Heart right ventricle (tissue), 16 donors: ENCODE measurements around the gene KLF5. TPM values are rescaled to one million over a fixed set of nuclear protein-coding genes. Genes with fewer than 3 reads are reported as not detected.
"Not testable (repeated sequence)": the region's sequence is repeated elsewhere in the genome, so short reads cannot be mapped to it uniquely, and the experiment has no call there.

Experiments used
- ATAC-seq, 8 donors: fragments of 200-7000 bp; cut with Tn5 transposase; one replicate each; pipeline ENCODE4 v1.9.1; 2020; ENCODE audit warnings: mild to moderate bottlenecking in 8 of 8, moderate library complexity in 8 of 8, moderate number of reproducible peaks in 1 of 8
- DNase-seq, 2 donors: peaks; one replicate each; pipeline ENCODE4 v3.0.0-alpha.2; 2020
- H3K27ac ChIP-seq, 10 donors: fragments of 200-600 bp; sonication (generic) in 2 of 10; one replicate each; pipeline versions ENCODE4 v1.5.0 to v1.8.0; 2020 to 2022; ENCODE audit warnings: mild to moderate bottlenecking in 3 of 10
- H3K27me3 ChIP-seq, 7 donors: fragments of 200-600 bp; one replicate each; pipeline ENCODE4 v1.8.0; 2021 to 2022; ENCODE audit warnings: mild to moderate bottlenecking in 2 of 7
- H3K36me3 ChIP-seq, 9 donors: fragments of 200-600 bp; sonication (generic) in 1 of 9; one replicate each; pipeline versions ENCODE4 v1.5.0 to v1.8.0; 2020 to 2022; ENCODE audit warnings: mild to moderate bottlenecking in 2 of 9
- H3K4me1 ChIP-seq, 9 donors: fragments of 200-600 bp; sonication (generic) in 1 of 9; one replicate each; pipeline versions ENCODE4 v1.5.0 to v1.8.0; 2020 to 2022; ENCODE audit warnings: mild to moderate bottlenecking in 4 of 9
- H3K4me3 ChIP-seq, 10 donors: fragments of 200-600 bp; sonication (generic) in 2 of 10; one replicate each; pipeline versions ENCODE4 v1.5.0 to v1.8.0; 2020 to 2022; ENCODE audit warnings: mild to moderate bottlenecking in 7 of 10, moderate library complexity in 2 of 10
- H3K9me3 ChIP-seq, 11 donors: fragments of 200-600 bp in 10 of 11; sonication (generic) in 2 of 11; one replicate each; pipeline versions ENCODE4 v1.5.0 to v1.8.0; 2013 to 2022; ENCODE audit warnings: mild to moderate bottlenecking in 2 of 11, control low read depth in 1 of 11, moderate library complexity in 1 of 11
- CTCF ChIP-seq, 9 donors: fragments of 200-600 bp; sonication (generic) in 2 of 9; IDR thresholded peaks; one replicate each; pipeline versions ENCODE4 v1.5.0 to v1.8.0; 2021 to 2022; ENCODE audit warnings: antibody characterized with exemption in 9 of 9, mild to moderate bottlenecking in 5 of 9, moderate library complexity in 1 of 9
- WGBS, 2 donors: extraction: QIAGEN DNeasy Blood & Tissue Kit; methylation state at CpG; one replicate each; pipeline ENCODE4 v1.1.7; 2013; ENCODE audit warnings: inconsistent platforms in 1 of 2; 5-methylcytosine and 5-hydroxymethylcytosine counted together
- intact Hi-C, 10 donors: fragments of 100-400 bp; cut with DNase I; formaldehyde crosslinking; loops; one replicate each; pipeline versions ENCODE4 v1.11.1 to v1.14.2; 2022
- polyA plus RNA-seq, 2 donors: library from polyadenylated mRNA; stranded (reverse); fragments of 200-250 nt; gene quantifications; one replicate each; pipeline ENCODE4 v1.2.3, GENCODE V29; 2013
- total RNA-seq, 10 donors: library from RNA; stranded (reverse); fragmentation: NEBNext Ultra II Directional in 3 of 10; extraction: Animal tissue kit (Norgen Biotek cat#: 25700) in 3 of 10; gene quantifications; one replicate each; pipeline versions ENCODE4 v1.2.1 to v1.2.4, GENCODE V29; 2021 to 2023
- donor health status: Arrhythmogenic right ventricular cardiomyopathy.
- donor health status: ischemic (EF 13 %, LVEDD 7.1; RV severe dilation, severe dysfunction).
- donor health status: healthy with polysubstance abuse.
- donor health status: DM: no; HTN: yes; CAD: no.
- donor health status: DM: no; HTN: no; CAD: no.
- donor health status: ischemic (EF 25% LVEDD 6.9; RV normal size, moderate dysfunction).
- donor health status: ischemic (EF 25% LVEDD 5.7; RV mildly dilated, moderate dysfunction).
- donor health status: healthy.
- donor health status: DM: yes; HTN: yes; CAD: no.
- donor health status: Ischemic cardiomyopathy.
- donor health status: ischemic (EF 35%, LVEDD 5.7; RV mildly dilated, moderate dysfunction).
- donor health status: nonischemic (EF 11% LVEDD 7.7; RV severe dilation, severe dysfunction).
- donor health status: DM: yes; HTN: yes; CAD: no.
- donor health status: PGD.
- donor health status: ischemic (EF 29% LVEDD 5.4; RV normal size, mild dysfunction).
- donor health status: nonischemic (EF 23%, LVEDD 6.1; RV moderate dilation, normal function).

The KLF5 gene
- total and polyA plus RNA-seq, 12 donors = 0.83 to 4.7 (median 2.8) TPM

DNA sequence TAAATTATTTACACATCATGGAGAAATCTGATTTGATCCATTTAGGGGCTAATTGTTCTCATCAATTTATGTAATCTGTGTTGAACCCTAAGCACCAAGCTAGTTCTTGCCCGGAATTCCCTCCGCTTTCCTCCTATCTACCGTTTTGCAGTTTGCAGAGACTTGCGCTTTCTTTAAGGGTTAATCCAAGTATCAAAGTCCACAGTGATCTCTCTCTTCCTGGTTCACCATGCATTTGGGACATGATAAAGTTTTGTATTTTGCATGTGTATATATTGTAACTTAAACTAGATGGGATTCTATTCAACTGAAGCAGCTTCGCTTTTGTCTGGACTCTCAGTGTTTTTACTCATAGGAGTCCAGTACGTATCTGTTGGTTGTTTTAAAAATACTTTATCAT is 13.8 kb upstream of the KLF5 start:
- H3K4me3 ChIP-seq = no peak overlapping the region
- H3K27me3 ChIP-seq = no peaks in the 10 kb centered on the region
- no peak for TF ChIP-seq CTCF (IDR thresholded peaks at IDR 0.05)
- no peaks in the 10 kb centered on the region for H3K9me3 ChIP-seq
- 90 to 95% methylated on average over 6 of the region's 6 CpGs for WGBS, 2 donors
- no peaks in the 10 kb centered on the region for H3K36me3 ChIP-seq
- H3K4me1 ChIP-seq = no peaks in the 10 kb centered on the region
- intact Hi-C loops = no loop called here
- H3K27ac ChIP-seq = no peak overlapping the region
- DNase-seq (no peak), ATAC-seq (no peak)

DNA sequence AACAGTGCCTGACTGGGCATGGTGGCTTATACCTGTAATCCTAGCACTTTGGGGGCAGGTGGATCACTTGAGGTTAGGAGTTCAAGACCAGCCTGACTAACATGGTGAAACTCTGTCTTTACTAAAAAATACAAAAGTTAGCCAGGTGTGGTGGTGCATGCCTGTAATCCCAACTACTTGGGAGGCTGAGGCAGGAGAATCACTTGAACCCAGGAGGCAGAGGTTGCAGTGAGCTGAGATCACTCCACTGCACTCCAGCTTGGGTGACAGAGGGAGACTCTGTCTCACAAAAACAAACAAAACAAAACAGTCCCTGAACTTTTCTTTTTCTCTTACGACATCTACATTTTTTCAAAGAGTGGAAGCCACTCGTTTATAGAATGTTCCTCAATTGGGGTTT is 10.2 kb upstream of the KLF5 start:
- intact Hi-C loops = not testable (repeated sequence)
- 70 to 81% methylated on average over 2 of the region's 2 CpGs for WGBS, 2 donors

GRCh38 chr13:73054712-73055111 is 4.1 kb upstream of the KLF5 start:
- intact Hi-C loops = loop anchor here in 4 of 10 donors (5.0 to 10.0 kb wide), 2 partner anchors 650 to 653 kb away; no protein-coding TSS in a partner anchor
- no peak for ATAC-seq
- Histone ChIP-seq H3K4me1 (peaks cover 0 to 13% (median 8%) of the 10 kb centered on the region in 9 donors), H3K4me3 (no peak overlapping the region), H3K9me3 (no peaks in the 10 kb centered on the region), H3K27ac (no peak overlapping the region), H3K27me3 (peaks cover 0 to 42% (median 34%) of the 10 kb centered on the region in 7 donors), H3K36me3 (no peaks in the 10 kb centered on the region)
- TF ChIP-seq CTCF (IDR thresholded peaks at IDR 0.05) = no peak
- no peak for DNase-seq
- 65 to 74% methylated on average over 5 of the region's 5 CpGs for WGBS, 2 donors

More for the DNA sequence above, 10.2 kb upstream of the KLF5 start:
- not testable (repeated sequence) for DNase-seq, ATAC-seq, H3K36me3 ChIP-seq, H3K9me3 ChIP-seq, H3K27me3 ChIP-seq, H3K4me3 ChIP-seq, H3K27ac ChIP-seq, H3K4me1 ChIP-seq

DNA sequence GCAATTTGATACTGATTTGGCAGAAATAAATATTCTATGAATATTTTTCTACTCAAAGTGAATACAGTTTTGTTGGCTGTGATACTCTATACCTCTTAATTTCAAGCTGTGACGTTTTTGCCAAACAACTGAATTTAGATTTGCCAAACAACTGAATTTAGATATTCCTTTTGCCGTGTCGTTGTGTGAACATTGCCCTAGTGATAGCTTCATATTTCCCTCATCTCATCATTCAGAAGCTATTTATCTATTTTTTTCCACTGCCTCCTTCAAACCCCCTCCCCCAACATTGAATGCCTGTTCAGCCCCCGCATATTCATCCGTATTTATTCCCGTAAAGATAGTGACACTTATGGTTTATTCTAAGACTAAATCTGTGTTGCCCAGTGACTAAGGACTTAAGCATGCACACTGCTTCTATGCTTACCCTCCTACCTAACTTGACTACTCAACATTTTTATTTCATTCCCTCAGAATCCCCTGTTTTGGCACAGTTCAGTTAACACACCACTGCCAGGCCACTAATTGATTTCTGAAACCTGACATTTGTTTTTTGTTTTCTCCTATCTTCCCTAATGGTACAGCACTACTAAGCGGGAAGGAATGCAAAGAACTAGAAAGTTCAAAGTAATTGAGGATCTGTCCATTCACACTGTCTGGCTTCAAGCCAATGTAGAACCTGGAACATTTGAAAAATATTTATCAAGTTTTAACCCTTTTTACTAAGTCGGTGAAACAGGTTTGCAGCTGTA is 2.8 kb upstream of the KLF5 start:
- intact Hi-C loops = loop anchor here in 4 of 10 donors (5.0 to 10.0 kb wide), 2 partner anchors 649 to 651 kb away; no protein-coding TSS in a partner anchor

More for the DNA sequence above, 2.8 kb upstream of the KLF5 start:
- no peak for DNase-seq
- Histone ChIP-seq H3K27me3 (peaks cover 0 to 42% (median 36%) of the 10 kb centered on the region in 7 donors), H3K4me3 (no peak overlapping the region), H3K4me1 (peaks cover 0 to 24% (median 14%) of the 10 kb centered on the region in 9 donors), H3K36me3 (no peaks in the 10 kb centered on the region), H3K9me3 (no peaks in the 10 kb centered on the region), H3K27ac (no peak overlapping the region)
- WGBS, 2 donors = 58 to 63% methylated on average over 8 of the region's 8 CpGs
- no peak for ATAC-seq
- TF ChIP-seq CTCF (IDR thresholded peaks at IDR 0.05) = no peak
